ENCODE results near the gene KCNMB2. TPM values are rescaled to one million over a fixed set of nuclear protein-coding genes. Genes with fewer than 3 reads are reported as not detected.

Gene KCNMB2
- polyA plus RNA-seq, 4 donors, result 27.4 to 34.9 (median 31.2) TPM

- DNase-seq (ENCODE audit: low read depth in 4 of 4, low spot score in 3 of 4), result no peak
These were observed 31.4 kb downstream of the KCNMB2 start for GRCh38 chr3:178567611-178568010.

- DNase-seq (ENCODE audit: low read depth in 4 of 4, low spot score in 3 of 4), result no peak
These were observed 32.0 kb downstream of the KCNMB2 start for GRCh38 chr3:178568155-178568731.

DNA sequence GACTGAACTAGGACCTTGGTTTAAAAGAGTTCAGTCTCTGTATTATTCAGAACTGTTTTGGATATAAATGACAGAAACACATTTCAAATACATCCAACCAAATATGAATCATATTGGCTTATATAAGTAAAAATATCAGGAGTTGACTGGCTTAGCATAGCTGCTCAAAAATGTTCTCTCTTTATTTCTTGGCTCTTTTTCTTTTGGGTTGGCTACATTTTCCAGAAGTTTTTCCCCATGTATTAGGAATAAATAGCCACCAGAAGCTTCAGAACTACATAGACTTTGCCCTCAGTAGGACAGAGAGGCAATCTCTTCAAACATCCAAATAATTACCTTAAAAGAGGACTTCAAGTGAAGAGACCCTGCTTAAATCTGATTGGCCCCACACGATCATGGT, 32.7 kb downstream of the KCNMB2 start:
- DNase-seq (ENCODE audit: low read depth in 4 of 4, low spot score in 3 of 4), result no peak

DNA sequence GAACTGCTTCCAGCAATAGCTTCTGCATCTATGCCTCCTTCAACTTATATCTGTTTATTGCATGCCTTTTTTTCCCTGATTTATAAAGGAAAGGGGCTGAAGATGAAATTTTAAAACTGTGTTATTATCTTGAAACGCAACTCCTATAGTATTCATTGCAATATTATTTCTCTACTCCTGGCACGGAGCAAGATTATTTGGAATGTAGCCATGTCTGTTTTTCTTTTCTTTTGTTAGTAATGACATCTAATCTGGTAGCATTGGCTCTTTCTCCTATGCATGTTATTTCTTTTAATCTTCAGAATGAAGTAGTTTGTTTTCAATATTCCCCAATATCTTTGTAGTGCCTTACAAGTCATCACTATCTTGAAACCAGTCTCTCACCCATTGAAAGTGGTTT, 33.6 kb downstream of the KCNMB2 start:
- DNase-seq (ENCODE audit: low read depth in 4 of 4, low spot score in 3 of 4), result no peak

- no peak for DNase-seq (ENCODE audit: low read depth in 4 of 4, low spot score in 3 of 4)
These were observed 47.8 kb downstream of the KCNMB2 start for GRCh38 chr3:178583963-178584575.

- DNase-seq (ENCODE audit: low read depth in 4 of 4, low spot score in 3 of 4), result no peak
These were observed 48.6 kb downstream of the KCNMB2 start for GRCh38 chr3:178584722-178585380.

- DNase-seq (ENCODE audit: low read depth in 4 of 4, low spot score in 3 of 4), result no peak
These were observed 49.2 kb downstream of the KCNMB2 start for GRCh38 chr3:178585454-178585853.

- DNase-seq (ENCODE audit: low read depth in 4 of 4, low spot score in 3 of 4), result no peak
These were observed 49.8 kb downstream of the KCNMB2 start for GRCh38 chr3:178586076-178586475.

DNA sequence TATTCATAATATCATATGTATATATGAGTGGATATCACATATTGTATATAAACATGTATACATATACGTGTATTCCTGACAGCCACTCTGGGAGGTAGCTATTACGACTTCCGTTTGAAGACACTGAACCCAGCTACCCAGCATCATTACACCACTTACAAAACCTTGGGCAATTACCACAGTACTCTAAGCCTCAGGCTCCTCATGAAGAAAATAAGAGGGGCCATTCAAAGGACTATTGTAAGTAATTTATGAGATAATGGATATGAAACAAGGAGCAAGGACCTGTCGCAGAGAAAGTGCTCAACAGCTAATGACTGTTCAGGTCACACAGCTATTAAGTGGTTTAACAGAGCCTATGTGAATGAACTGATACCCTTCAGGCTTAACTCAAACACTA, 52.4 kb downstream of the KCNMB2 start:
- no peak for DNase-seq (ENCODE audit: low read depth in 4 of 4, low spot score in 3 of 4)

GRCh38 chr3:178593786-178594185, 57.5 kb downstream of the KCNMB2 start:
- DNase-seq (ENCODE audit: low read depth in 4 of 4, low spot score in 3 of 4), result no peak

GRCh38 chr3:178597371-178597770, 61.1 kb downstream of the KCNMB2 start:
- DNase-seq (ENCODE audit: low read depth in 4 of 4, low spot score in 3 of 4), result no peak

DNA sequence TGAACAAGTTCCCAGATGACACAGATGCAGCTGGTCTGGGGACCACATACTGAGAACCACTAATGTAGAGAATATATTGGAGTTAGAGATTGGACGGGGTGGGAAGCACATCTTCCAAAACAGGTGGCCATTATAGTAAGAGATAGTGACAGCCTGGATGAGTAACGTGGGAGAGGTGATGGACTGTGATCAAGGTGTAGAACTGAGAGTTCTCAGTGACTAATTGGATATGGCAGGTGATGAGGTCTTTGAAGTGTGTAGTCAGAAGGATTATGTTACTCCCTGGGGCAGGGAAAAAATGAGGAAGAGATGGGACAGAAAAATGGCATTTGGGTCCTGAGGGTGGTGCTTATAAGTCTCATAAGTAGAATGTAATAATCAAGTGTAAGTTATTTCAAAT, 66.6 kb downstream of the KCNMB2 start:
- no peak for DNase-seq (ENCODE audit: low read depth in 4 of 4, low spot score in 3 of 4)

GRCh38 chr3:178603735-178604134, 67.5 kb downstream of the KCNMB2 start:
- no peak for DNase-seq (ENCODE audit: low read depth in 4 of 4, low spot score in 3 of 4)

- no peak for DNase-seq (ENCODE audit: low read depth in 4 of 4, low spot score in 3 of 4)
These were observed 82.0 kb downstream of the KCNMB2 start for GRCh38 chr3:178618197-178618596.

DNA sequence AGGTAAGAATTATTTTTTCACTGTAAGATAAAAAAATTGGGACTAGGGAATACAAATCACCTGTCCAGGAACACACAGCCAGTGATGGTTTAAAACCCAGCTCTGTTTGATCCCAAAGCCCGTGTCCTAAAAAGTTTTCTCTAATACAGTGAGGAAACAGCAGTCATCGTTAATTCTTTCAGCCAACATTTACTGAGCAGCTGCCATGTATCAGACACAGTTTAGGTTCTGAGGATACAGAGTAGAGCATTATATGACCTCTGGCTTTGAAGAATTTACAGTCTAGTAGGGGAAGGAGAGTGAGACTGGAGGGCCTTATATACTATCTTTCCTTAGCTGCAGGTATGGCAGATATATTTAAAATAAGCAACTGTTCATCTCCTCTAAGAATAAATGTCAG, 82.7 kb downstream of the KCNMB2 start:
- DNase-seq (ENCODE audit: low read depth in 4 of 4, low spot score in 3 of 4), result no peak

DNA sequence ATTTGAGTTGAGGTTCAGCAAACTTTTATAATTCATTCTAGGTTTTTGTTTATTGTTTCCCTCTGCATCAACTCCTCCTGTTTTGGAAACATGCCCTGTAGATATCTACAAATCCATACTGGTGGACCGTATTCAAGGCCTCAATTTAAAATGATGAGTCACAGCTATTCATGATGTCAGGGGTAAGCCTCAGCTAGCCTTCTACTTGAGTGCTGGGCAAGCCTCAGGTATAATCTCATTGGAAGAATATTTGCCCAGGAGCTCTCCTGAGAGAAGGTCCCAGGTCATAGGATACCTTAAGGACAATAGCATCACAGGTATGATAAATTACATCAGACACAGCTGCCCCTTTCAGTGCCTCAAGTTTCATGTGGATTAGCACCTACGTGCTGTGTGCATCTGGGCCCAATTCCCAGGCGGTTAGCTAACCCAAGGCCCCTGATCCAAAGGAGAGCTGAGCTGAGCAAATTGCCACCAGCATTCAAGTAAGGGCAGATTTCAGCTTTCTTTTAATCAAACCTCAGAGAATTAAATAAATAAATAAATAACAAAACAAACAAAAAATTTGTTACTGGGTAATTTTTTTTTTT, 87.5 kb downstream of the KCNMB2 start:
- no peak for DNase-seq (ENCODE audit: low read depth in 4 of 4, low spot score in 3 of 4)

GRCh38 chr3:178624276-178624675, 88.0 kb downstream of the KCNMB2 start:
- DNase-seq (ENCODE audit: low read depth in 4 of 4, low spot score in 3 of 4), result no peak

GRCh38 chr3:178625053-178625600, 88.9 kb downstream of the KCNMB2 start:
- DNase-seq (ENCODE audit: low read depth in 4 of 4, low spot score in 3 of 4), result no peak

DNA sequence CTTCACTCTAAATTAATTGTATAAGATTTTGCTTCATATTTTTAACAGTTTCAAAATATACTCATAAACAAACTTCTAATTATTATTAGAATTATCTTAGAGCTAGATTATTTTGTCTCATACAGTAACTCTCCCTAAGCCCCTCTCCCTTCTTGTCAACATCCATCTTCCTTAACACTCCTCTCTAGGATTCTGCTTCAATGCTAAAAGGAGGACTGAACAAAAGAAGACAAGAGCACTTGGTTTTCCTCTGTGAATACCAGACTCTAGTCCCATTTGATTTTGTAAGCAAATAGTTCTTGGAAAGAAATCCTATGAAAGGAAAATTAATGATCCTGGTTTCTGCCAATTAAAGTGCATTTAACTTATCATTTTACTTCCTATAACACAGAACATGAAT, 91.8 kb downstream of the KCNMB2 start:
- no peak for DNase-seq (ENCODE audit: low read depth in 4 of 4, low spot score in 3 of 4)

- no peak for DNase-seq (ENCODE audit: low read depth in 4 of 4, low spot score in 3 of 4)
These were observed 93.4 kb downstream of the KCNMB2 start for GRCh38 chr3:178629430-178630178.

- no peak for DNase-seq (ENCODE audit: low read depth in 4 of 4, low spot score in 3 of 4)
These were observed 95.7 kb downstream of the KCNMB2 start for GRCh38 chr3:178631950-178632349.

Data from right renal pelvis (tissue), 4 donors.